NCI-H748 (cell line): ENCODE measurements around the gene MAP3K12.
A peak's percentile ranks its signal among the peaks of the same experiment; 100 is the strongest.
"Not testable (repeated sequence)": the region's sequence is repeated elsewhere in the genome, so short reads cannot be mapped to it uniquely, and the experiment has no call there.

Source experiments
- DNase-seq: peaks from one replicate; lab custom pipeline; 2025; ENCODE audit not compliant: unreplicated experiment; lab: John Stamatoyannopoulos, UW

The MAP3K12 gene

GRCh38 chr12:53493610-53494391 is 5.5 kb downstream of the MAP3K12 start:
- peak; percentile 45 for DNase-seq

GRCh38 chr12:53492830-53493609 is 6.2 kb downstream of the MAP3K12 start:
- DNase-seq = peak; percentile 94

GRCh38 chr12:53492188-53492587 is 7.1 kb downstream of the MAP3K12 start:
- DNase-seq = peak; percentile 59

- no peak for DNase-seq
Measured at GRCh38 chr12:53489242-53489864, 9.9 kb downstream of the MAP3K12 start.

- no peak for DNase-seq
Measured at GRCh38 chr12:53486736-53487487, 12.3 kb downstream of the MAP3K12 start.

- no peak for DNase-seq
Measured at GRCh38 chr12:53485955-53486735, 13.1 kb downstream of the MAP3K12 start.

- no peak for DNase-seq
Measured at GRCh38 chr12:53484686-53485575, 14.3 kb downstream of the MAP3K12 start.

- DNase-seq = no peak
Measured at GRCh38 chr12:53483979-53484377, 15.3 kb downstream of the MAP3K12 start.

GRCh38 chr12:53483225-53483978 is 15.9 kb downstream of the MAP3K12 start:
- no peak for DNase-seq

GRCh38 chr12:53482626-53483168 is 16.6 kb downstream of the MAP3K12 start:
- DNase-seq = no peak

- peak; percentile 18 for DNase-seq
Measured at GRCh38 chr12:53481939-53482586, 17.2 kb downstream of the MAP3K12 start.

- DNase-seq = not testable (repeated sequence)
Measured at GRCh38 chr12:53481458-53481857, 17.8 kb downstream of the MAP3K12 start.

GRCh38 chr12:53480491-53481442 is 18.5 kb downstream of the MAP3K12 start:
- DNase-seq = no peak

- DNase-seq = no peak
Measured at GRCh38 chr12:53479331-53479730, 19.9 kb downstream of the MAP3K12 start.

GRCh38 chr12:53478865-53479264 is 20.4 kb downstream of the MAP3K12 start:
- DNase-seq = no peak

- peak; percentile 9 for DNase-seq
Measured at GRCh38 chr12:53476769-53477209, 22.5 kb downstream of the MAP3K12 start.

- DNase-seq = no peak
Measured at GRCh38 chr12:53474819-53475218, 24.4 kb downstream of the MAP3K12 start.
